Immature natural killer cell (primary cell): ENCODE results near the gene MEIS1. TPM values are rescaled to one million over a fixed set of nuclear protein-coding genes. Genes with fewer than 3 reads are reported as not detected.

Experiments
- DNase-seq, 3 donors: peaks; one replicate each; pipeline ENCODE4 v3.0.0; 2022; ENCODE audit warnings: mixed read lengths in 1 of 3
- H3K27ac Mint-ChIP-seq, 6 donors: one replicate each; pipeline ENCODE4 v1.8.0; 2020; ENCODE audit warnings: mixed read lengths in 6 of 6, mild to moderate bottlenecking in 5 of 6, inconsistent platforms in 4 of 6, moderate library complexity in 3 of 6
- H3K27me3 Mint-ChIP-seq, 3 donors: one replicate each; pipeline ENCODE4 v1.8.0; 2020 to 2021; ENCODE audit warnings: low read depth in 3 of 3, mild to moderate bottlenecking in 3 of 3, mixed read lengths in 3 of 3, moderate library complexity in 3 of 3, inconsistent platforms in 1 of 3
- H3K36me3 Mint-ChIP-seq, 3 donors: one replicate each; pipeline ENCODE4 v1.8.0; 2020; ENCODE audit warnings: mixed read lengths in 3 of 3, inconsistent platforms in 2 of 3, mild to moderate bottlenecking in 2 of 3
- H3K4me1 Mint-ChIP-seq, 2 donors: one replicate each; pipeline ENCODE4 v1.8.0; 2020; ENCODE audit warnings: inconsistent platforms in 2 of 2, mild to moderate bottlenecking in 2 of 2, mixed read lengths in 2 of 2, moderate library complexity in 1 of 2
- H3K4me3 Mint-ChIP-seq, 5 donors: one replicate each; pipeline ENCODE4 v1.8.0; 2020; ENCODE audit warnings: mild to moderate bottlenecking in 5 of 5, mixed read lengths in 5 of 5, inconsistent platforms in 3 of 5, moderate library complexity in 3 of 5
- H3K9me3 Mint-ChIP-seq, 6 donors: one replicate each; pipeline ENCODE4 v1.8.0; 2020; ENCODE audit warnings: mild to moderate bottlenecking in 6 of 6, mixed read lengths in 6 of 6, inconsistent platforms in 4 of 6, moderate library complexity in 3 of 6
- polyA plus RNA-seq, 3 donors: library from polyadenylated mRNA; unstranded; fragments of 300-500 nt; fragmentation: Illumina TruSeq; gene quantifications; one replicate each; pipeline ENCODE4 v1.2.3, GENCODE V29; 2021

The MEIS1 gene
- polyA plus RNA-seq, 3 donors from 2014 or later: 1.3 to 1.7 TPM; not detected in 1

DNA sequence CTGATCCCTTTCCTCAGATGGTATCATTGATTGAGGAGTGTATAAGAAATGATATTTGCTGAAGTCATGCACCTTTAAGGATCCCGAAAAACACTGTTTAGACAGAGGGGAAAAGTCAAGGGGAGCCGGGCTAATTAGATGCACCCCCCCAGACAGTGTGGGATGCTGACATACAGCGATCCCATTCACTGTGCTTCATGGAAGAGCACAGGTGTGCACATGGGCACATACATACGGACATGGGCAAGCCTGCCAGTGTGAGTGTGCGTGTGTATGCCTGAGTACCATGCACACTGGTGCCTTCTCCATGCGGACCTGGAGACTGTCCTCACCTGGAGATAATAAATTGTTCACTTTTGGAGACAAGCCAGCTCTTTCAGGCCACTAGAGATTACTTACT is 22.6 kb downstream of the MEIS1 start:
- Mint-ChIP-seq H3K9me3 (peaks cover 0 to under 1% (median 0%) of the 10 kb centered on the region in 6 donors), H3K27ac (no peak overlapping the region), H3K27me3 (peaks cover 0 to 4% (median 0%) of the 10 kb centered on the region in 3 donors), H3K4me3 (no peak overlapping the region), H3K36me3 (no peaks in the 10 kb centered on the region), H3K4me1 (no peaks in the 10 kb centered on the region)
- DNase-seq: no peak

DNA sequence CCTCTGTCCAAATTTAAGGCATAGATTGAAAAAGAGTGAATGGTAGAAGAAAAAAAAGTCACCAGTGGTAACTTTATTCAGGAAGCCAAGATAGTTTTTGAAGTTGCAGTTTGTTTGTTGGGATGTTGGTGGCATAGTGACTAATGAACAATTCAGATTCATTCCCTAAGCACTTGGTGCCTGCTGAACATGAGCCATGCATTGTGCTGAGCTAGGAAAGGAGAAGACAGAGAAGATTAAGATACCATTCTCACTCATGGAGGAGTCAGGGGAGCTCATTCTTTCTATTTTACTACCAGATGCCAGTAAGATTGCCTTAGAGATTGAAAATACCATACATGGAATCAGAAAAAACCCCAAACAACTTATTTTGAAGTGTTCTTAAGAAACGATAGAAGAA is 25.1 kb downstream of the MEIS1 start:
- H3K27ac Mint-ChIP-seq: no peak overlapping the region
- no peaks in the 10 kb centered on the region for H3K4me1 Mint-ChIP-seq
- peaks cover 0 to 3% (median 0%) of the 10 kb centered on the region in 3 donors for H3K27me3 Mint-ChIP-seq
- no peaks in the 10 kb centered on the region for H3K36me3 Mint-ChIP-seq
- H3K9me3 Mint-ChIP-seq: no peaks in the 10 kb centered on the region
- DNase-seq: no peak
- H3K4me3 Mint-ChIP-seq: no peak overlapping the region

DNA sequence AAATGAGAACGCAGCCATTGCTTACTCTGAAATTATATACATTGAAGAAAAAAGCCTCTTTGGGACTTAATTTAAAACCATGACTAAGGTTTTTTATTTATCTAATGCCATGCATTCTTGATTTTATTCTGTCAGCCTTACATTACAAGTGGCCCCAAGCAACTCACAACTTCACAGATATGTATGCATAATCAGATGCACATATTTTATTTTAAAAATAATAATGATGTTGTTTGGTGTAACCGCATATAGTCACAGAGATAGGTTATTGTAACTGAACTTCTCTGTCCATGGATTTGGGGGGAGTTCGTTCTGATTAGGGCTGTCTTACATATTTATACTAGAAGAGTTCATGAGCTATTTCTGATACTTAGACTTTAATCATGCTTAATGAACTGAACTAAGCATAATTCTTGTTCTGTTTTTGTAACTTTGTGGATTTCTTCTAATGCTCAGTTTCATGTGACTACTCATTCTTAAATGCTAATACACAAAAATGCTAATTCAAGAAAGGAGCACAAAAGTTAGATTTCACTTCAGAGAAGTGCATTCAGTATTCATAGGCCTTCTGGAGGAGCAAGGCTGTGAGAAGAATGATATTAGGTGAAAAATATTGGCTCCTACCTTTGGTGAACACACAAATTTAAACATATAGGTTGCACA is 26.2 kb downstream of the MEIS1 start:
- Mint-ChIP-seq H3K36me3 (no peaks in the 10 kb centered on the region), H3K4me3 (no peak overlapping the region), H3K27ac (no peak overlapping the region), H3K4me1 (no peaks in the 10 kb centered on the region), H3K9me3 (no peaks in the 10 kb centered on the region), H3K27me3 (peaks cover 0 to 2% (median 0%) of the 10 kb centered on the region in 3 donors)
- no peak for DNase-seq

DNA sequence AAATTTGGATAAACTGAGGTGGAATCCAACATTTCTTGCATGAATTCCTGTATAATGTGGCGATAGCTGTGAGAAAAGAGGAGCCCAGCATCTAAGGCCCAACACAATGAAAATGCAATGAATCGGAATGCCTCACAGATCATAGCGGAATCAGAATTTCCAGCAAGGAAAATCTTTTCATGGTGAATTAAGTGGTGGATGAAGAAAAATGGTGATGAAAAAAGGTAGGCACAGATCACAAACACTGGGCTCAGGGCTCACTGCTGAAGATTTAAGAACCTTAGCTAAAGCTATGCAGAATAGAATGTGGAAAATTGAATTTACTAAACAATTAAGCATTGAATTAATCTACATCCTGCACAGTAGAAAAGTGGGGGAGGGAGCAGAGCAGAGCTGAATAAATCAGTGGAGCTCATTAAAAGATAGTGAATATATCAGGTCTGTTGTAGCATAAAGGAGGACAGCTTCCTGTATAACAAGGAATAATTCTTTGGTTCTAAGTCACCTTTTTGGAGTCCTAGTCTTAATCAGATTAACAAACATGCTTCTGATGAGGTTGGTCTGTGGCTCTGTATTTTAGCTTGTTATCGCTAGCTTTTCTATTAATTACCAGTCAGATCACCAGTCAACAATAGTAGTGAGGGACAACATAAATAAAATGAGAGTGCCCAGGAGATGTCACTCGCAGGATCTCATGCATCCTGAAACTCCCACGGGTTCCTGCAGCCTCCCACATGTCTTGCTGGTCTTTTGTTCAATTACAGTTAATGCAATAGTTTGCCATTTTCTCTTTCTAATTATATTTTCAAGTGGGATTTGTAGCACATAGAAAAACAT is 27.0 kb downstream of the MEIS1 start:
- no peak for DNase-seq
- Mint-ChIP-seq H3K27ac (no peak overlapping the region), H3K4me3 (no peak overlapping the region), H3K27me3 (peaks cover 0 to 2% (median 0%) of the 10 kb centered on the region in 3 donors), H3K4me1 (no peaks in the 10 kb centered on the region), H3K9me3 (no peaks in the 10 kb centered on the region), H3K36me3 (no peaks in the 10 kb centered on the region)

DNA sequence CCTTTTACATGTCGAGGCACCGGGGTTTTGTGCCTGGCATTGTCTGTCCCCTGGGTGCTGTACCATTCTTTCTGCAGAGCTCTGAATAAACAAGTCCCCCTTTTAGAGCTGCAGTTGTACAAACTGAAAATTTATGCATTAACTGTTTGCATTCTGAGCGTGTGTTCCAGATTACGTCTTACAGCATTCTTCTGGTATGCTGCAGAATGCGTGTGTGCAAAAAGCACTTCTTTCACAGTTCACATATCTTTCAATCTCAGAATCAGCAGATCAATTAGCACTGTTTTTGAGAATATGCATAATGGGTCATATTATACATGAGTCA is 27.5 kb downstream of the MEIS1 start:
- no peak for DNase-seq
- peaks cover 0 to 2% (median 0%) of the 10 kb centered on the region in 3 donors for H3K27me3 Mint-ChIP-seq
- H3K27ac Mint-ChIP-seq: no peak overlapping the region
- no peaks in the 10 kb centered on the region for H3K36me3 Mint-ChIP-seq
- no peak overlapping the region for H3K4me3 Mint-ChIP-seq
- H3K4me1 Mint-ChIP-seq: no peaks in the 10 kb centered on the region
- H3K9me3 Mint-ChIP-seq: no peaks in the 10 kb centered on the region

DNA sequence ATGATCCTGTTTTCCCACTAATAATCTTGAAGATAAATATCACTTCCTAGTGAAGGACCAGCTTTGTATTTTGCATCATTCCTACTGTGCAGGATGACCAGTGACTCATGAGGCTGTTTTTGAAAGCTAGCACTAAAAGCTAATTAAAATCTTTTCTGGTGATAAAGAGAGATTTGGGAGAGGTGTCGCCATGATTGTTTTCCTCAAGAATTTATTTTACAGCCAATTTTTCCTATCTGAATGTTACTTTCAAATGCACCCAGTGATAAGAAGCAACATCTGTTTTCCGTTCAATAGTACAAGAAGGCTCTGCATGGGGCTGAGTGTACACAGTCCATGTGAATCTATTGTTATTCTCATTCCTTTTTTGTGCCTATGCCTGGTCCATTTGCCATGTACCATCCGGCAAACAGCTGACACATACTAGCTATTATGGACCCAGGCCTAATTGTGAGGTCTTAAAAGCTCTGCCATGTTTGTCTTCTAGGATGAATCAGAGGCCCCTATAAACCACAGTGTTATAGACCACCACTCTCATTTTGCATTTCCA is 28.4 kb downstream of the MEIS1 start:
- Mint-ChIP-seq H3K9me3 (no peaks in the 10 kb centered on the region), H3K4me3 (no peak overlapping the region), H3K36me3 (no peaks in the 10 kb centered on the region), H3K27ac (no peak overlapping the region), H3K27me3 (peaks cover 0 to 3% (median 2%) of the 10 kb centered on the region in 3 donors), H3K4me1 (no peaks in the 10 kb centered on the region)
- no peak for DNase-seq

DNA sequence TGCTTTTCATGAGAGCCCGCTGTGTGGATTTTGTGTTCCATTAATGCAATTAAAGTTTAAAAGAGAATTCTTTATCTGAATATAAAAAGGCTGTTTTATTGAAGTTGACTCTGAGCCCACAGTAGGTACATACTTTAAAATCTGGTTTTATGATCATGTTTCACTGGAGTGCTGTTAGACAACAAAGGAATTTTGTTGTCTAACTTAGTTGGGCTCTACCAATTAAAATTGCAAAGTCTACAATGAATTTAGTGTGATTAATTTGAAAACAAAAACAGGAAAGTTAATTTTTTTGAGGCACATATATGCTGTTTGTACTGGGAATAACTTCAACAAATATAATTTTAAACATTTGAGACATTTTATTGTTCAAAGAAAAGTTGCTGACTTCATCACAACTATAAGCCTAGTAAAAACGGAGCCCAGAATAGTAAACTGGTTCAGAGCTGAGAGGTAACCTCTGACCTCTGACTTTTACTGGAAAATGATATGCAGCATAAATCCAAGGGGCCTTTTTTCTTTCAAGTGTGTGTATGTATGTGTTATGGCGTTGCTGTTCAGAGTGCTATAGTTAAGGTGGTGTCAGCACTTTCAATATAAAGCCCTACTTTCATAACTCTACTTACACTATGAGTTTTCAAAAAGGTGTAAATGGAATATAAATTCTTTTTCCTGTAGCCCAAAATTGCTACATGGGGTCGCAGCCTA is 30.2 kb downstream of the MEIS1 start:
- H3K36me3 Mint-ChIP-seq: no peaks in the 10 kb centered on the region
- H3K27me3 Mint-ChIP-seq: peaks cover 0 to 5% (median 0%) of the 10 kb centered on the region in 3 donors
- no peaks in the 10 kb centered on the region for H3K4me1 Mint-ChIP-seq
- no peak overlapping the region for H3K4me3 Mint-ChIP-seq
- H3K27ac Mint-ChIP-seq: no peak overlapping the region
- no peak for DNase-seq
- H3K9me3 Mint-ChIP-seq: no peaks in the 10 kb centered on the region

DNA sequence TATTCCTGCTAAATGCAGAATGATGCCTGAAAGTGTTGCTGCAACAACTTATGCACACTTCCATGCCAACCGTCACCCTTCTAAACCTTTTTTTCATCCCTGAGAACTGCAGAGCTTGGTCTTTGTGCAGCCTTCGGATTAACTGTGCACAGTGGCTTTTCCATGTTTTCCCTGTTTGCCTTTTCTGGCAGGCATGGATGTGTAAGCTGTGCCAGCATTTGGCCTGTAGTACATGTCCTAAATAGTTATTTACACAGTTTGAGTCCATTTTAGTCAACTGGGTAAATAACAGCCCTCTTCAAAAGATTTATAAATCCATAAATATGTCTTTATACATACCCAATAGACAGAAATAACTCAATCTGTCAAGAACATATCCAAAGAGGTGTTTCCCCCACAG is 31.5 kb downstream of the MEIS1 start:
- no peak overlapping the region for H3K27ac Mint-ChIP-seq
- H3K9me3 Mint-ChIP-seq: no peaks in the 10 kb centered on the region
- no peak overlapping the region for H3K4me3 Mint-ChIP-seq
- no peak for DNase-seq
- H3K36me3 Mint-ChIP-seq: no peaks in the 10 kb centered on the region
- H3K27me3 Mint-ChIP-seq: peaks cover 0 to 5% (median 0%) of the 10 kb centered on the region in 3 donors
- no peaks in the 10 kb centered on the region for H3K4me1 Mint-ChIP-seq

DNA sequence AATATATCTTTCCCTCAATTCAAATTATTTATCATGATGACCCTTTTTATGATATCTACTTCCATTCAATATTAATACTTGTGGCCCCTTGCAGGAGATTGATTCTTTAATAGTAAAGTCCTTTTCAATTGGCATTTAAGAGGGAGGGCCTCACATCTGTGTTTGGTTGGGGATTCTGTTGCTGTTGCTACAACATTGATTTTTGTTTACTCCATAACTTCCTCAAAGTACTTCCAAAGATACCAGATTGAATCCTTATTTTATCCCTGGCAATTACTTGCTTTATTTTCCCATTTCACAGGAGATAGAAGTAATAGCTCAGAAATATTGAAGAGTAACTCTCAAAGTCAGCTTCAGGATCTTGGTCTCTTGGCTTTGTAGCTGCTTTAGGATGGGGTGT is 32.8 kb downstream of the MEIS1 start:
- Mint-ChIP-seq H3K4me3 (no peak overlapping the region), H3K9me3 (no peaks in the 10 kb centered on the region), H3K4me1 (no peaks in the 10 kb centered on the region), H3K27ac (no peak overlapping the region), H3K27me3 (peaks cover 0 to 7% (median 0%) of the 10 kb centered on the region in 3 donors), H3K36me3 (no peaks in the 10 kb centered on the region)
- no peak for DNase-seq

DNA sequence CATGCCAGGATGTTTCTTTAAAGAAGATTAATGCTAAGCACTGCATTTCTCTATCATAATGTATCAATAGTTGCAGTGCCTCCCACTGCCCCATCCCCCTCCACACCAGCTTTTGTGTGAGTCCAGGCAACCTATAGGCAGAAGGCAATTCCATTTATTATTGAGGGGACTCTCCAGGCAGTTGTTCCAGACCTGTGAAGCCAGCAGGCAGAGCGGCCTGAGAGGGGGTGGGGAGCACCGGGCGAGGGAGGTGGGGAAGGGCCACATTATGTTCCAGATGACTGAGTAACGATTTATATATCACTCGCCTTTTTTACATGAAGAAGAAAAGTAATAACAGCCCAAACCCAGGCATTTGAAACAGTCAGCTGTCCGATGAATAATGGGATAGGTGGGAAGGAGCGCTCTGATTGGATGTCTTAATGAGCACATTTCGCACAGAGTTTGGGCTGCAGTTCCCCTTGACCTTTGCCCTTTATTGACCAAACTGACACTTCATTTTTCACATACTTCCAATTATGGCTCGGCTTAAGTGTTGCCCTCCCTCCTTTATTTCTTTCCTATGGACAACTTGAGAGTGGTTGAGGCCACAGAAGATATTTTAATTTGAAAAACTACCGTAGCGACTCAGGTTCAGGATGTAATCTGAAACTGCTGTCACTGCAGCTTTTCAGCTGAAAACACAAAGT is 34.4 kb downstream of the MEIS1 start:
- Mint-ChIP-seq H3K27me3 (peaks cover 0 to 7% (median 0%) of the 10 kb centered on the region in 3 donors), H3K9me3 (no peaks in the 10 kb centered on the region), H3K36me3 (no peaks in the 10 kb centered on the region), H3K27ac (no peak overlapping the region), H3K4me3 (no peak overlapping the region), H3K4me1 (no peaks in the 10 kb centered on the region)
- DNase-seq: no peak

DNA sequence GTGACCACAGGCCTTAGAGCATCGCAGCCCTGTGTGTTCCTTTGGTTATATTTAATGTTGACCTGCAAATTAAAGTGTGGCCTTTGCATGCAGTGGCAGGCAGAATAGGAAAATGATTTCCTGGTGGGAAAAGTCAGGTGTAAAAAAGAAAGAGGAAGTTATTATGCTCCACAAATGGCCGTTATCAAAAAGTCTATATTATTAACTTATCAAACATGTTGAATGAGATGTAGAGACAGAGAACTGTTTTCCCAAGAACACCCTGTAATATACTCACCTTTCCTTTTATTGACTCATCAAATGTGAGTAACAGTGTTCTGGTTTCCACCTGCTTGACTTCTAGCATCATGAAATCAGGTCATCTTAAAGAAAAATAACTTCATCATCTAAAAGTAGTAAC is 35.3 kb downstream of the MEIS1 start:
- Mint-ChIP-seq H3K27ac (no peak overlapping the region), H3K9me3 (no peaks in the 10 kb centered on the region), H3K4me1 (no peaks in the 10 kb centered on the region), H3K4me3 (no peak overlapping the region), H3K36me3 (no peaks in the 10 kb centered on the region), H3K27me3 (peaks cover 0 to 7% (median 0%) of the 10 kb centered on the region in 3 donors)
- DNase-seq: no peak

DNA sequence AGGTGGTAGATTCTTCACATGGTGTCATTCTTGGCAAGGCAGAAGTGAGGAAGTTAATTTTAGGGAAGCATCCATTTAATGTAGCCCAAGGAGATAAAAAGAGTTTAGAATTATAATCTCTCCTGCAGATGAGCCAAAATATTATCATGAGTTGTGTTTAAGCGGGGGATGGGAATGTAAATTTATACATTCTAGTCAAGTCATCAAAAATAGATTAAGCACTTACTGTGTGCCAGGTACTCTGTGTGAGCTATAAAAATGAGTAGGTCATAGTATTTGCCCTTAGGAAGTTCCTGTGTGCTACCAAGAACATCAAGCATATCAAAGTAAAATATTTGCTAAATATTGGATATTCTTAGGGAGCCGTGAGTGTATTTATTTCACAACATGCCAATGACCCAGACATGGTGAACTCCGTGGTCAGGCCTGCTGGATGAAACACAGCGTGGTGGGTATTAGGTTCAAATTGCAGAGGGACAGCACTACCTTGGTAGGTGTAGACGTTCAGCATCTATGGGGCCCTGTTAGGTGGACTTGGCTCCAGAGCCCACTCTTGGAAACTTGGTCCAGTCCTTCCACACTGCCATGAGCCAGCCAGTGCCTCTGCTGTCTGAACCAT is 37.4 kb downstream of the MEIS1 start:
- no peaks in the 10 kb centered on the region for H3K36me3 Mint-ChIP-seq
- H3K9me3 Mint-ChIP-seq: no peaks in the 10 kb centered on the region
- DNase-seq: no peak
- H3K27ac Mint-ChIP-seq: no peak overlapping the region
- H3K27me3 Mint-ChIP-seq: peaks cover 0 to 9% (median 0%) of the 10 kb centered on the region in 3 donors
- H3K4me3 Mint-ChIP-seq: no peak overlapping the region
- H3K4me1 Mint-ChIP-seq: no peaks in the 10 kb centered on the region

DNA sequence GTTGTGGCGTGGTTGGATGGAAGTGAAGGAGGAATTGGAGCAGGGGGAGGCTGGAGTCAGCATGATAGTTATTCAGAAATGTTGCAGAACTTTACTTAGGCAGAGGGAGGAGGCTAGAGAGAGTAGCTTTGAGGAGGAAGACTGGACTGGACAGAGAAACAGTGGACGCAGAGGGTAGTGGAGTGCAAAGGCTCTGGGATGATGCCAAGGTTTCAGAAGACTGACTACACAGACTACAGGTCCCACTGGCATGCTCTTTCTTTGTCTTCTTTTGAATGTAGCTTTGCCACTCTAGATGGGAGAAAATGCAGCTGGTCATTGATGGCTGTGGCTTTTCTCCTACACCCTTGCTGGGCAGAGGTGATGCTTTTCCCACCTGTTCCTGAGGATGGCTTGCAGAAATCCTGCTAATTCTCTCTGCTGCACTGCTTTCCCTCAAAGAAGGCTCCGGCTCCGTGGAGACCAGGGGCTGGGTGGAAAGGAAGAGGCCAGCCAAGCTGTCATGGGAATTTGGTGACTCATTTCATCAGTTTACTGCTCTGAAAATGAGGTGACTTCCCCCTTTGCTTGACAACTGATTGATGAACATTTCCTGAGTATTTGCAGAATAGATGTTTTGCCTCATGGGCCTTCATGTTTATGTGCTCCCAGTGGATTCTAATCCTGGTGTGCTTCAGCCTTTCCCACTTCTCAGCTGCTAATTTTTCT is 42.4 kb downstream of the MEIS1 start:
- no peak overlapping the region for H3K27ac Mint-ChIP-seq
- no peaks in the 10 kb centered on the region for H3K36me3 Mint-ChIP-seq
- no peak for DNase-seq
- no peak overlapping the region for H3K4me3 Mint-ChIP-seq
- H3K4me1 Mint-ChIP-seq: no peaks in the 10 kb centered on the region
- H3K9me3 Mint-ChIP-seq: peaks cover 0 to 6% (median 0%) of the 10 kb centered on the region in 6 donors
- peaks cover 0 to 2% (median 0%) of the 10 kb centered on the region in 3 donors for H3K27me3 Mint-ChIP-seq
